WTC11 (cell line): ENCODE results near the gene VSNL1. TPM values are rescaled to one million over a fixed set of nuclear protein-coding genes. Genes with fewer than 3 reads are reported as not detected.

Source experiments
- ATAC-seq: fragments of 200-7000 bp; cut with Tn5 transposase; 2 replicates; pipeline ENCODE4 v1.10.0; 2021; ENCODE audit warnings: mild to moderate bottlenecking, moderate library complexity
- CTCF ChIA-PET: fragments of 300-600 bp; sonication (Branson Sonifier 250); formaldehyde crosslinking; loops from one replicate; lab custom pipeline; 2021; ENCODE audit warnings: antibody characterized with exemption; lab: Charles Lee
- POLR2A ChIA-PET: fragments of 350-600 bp; sonication (Branson Sonifier 250); formaldehyde crosslinking; loops from one replicate; lab custom pipeline; 2021; ENCODE audit warnings: antibody characterized with exemption; lab: Charles Lee
- DNase-seq: peaks from one replicate; pipeline ENCODE4 v3.0.0; 2021; ENCODE audit warnings: low spot score
- H3K27ac Mint-ChIP-seq: 2 replicates; pipeline ENCODE4 v1.8.0; 2021; ENCODE audit warnings: mixed read lengths
- H3K27me3 Mint-ChIP-seq: 2 replicates; pipeline ENCODE4 v1.8.0; 2021; ENCODE audit warnings: low read depth, mild to moderate bottlenecking, moderate library complexity, mixed read lengths
- H3K36me3 Mint-ChIP-seq: 2 replicates; pipeline ENCODE4 v1.8.0; 2021; ENCODE audit warnings: mixed read lengths
- H3K4me1 Mint-ChIP-seq: 2 replicates; pipeline ENCODE4 v1.8.0; 2022; ENCODE audit warnings: mixed read lengths
- H3K4me3 Mint-ChIP-seq: 2 replicates; pipeline ENCODE4 v1.8.0; 2021; ENCODE audit warnings: mild to moderate bottlenecking, moderate library complexity, mixed read lengths
- H3K9me3 Mint-ChIP-seq: 2 replicates; pipeline ENCODE4 v1.8.0; 2021; ENCODE audit warnings: mixed read lengths
- AR ChIP-seq: fragments of 250-450 bp; sonication (Bioruptor Pico); IDR thresholded peaks from 2 replicates; pipeline ENCODE4 v1.9.0; 2021; ENCODE audit warnings: mild to moderate bottlenecking
- CDX4 ChIP-seq: fragments of 250-450 bp; sonication (Bioruptor Pico); IDR thresholded peaks from 2 replicates; pipeline ENCODE4 v1.9.0; 2021; ENCODE audit warnings: moderate library complexity, mild to moderate bottlenecking, inconsistent platforms, borderline replicate concordance
- EMX1 ChIP-seq: fragments of 250-450 bp; sonication (Bioruptor Pico); IDR thresholded peaks from 2 replicates; pipeline ENCODE4 v1.8.0; 2021; ENCODE audit warnings: mild to moderate bottlenecking
- ETV6 ChIP-seq: sonication (generic); formaldehyde crosslinking; IDR thresholded peaks from 2 replicates; pipeline ENCODE4 v1.8.1; 2022; ENCODE audit warnings: mild to moderate bottlenecking, missing genetic modification reagents
- GABPB1 ChIP-seq: sonication (generic); formaldehyde crosslinking; IDR thresholded peaks from 2 replicates; pipeline ENCODE4 v1.8.1; 2023; ENCODE audit warnings: mild to moderate bottlenecking, missing genetic modification reagents
- HMGA2 ChIP-seq: fragments of 250-450 bp; sonication (Bioruptor Pico); IDR thresholded peaks from 2 replicates; pipeline ENCODE4 v1.4.0; 2021; ENCODE audit warnings: mild to moderate bottlenecking, moderate library complexity
- IRF1 ChIP-seq: sonication (generic); formaldehyde crosslinking; IDR thresholded peaks from 2 replicates; pipeline ENCODE4 v1.8.0; 2023; ENCODE audit warnings: missing genetic modification reagents
- JUN ChIP-seq: sonication (generic); formaldehyde crosslinking; IDR thresholded peaks from 2 replicates; pipeline ENCODE4 v1.8.0; 2023; ENCODE audit warnings: mild to moderate bottlenecking, missing genetic modification reagents
- KAT7 ChIP-seq: sonication (generic); formaldehyde crosslinking; IDR thresholded peaks from 2 replicates; pipeline ENCODE4 v1.8.1; 2023; ENCODE audit warnings: missing genetic modification reagents, mild to moderate bottlenecking, borderline replicate concordance
- MXD4 ChIP-seq: fragments of 250-450 bp; sonication (Bioruptor Pico); IDR thresholded peaks from 2 replicates; pipeline ENCODE4 v1.8.0; 2021; ENCODE audit warnings: mild to moderate bottlenecking, moderate library complexity, borderline replicate concordance
- NR1H2 ChIP-seq: sonication (generic); formaldehyde crosslinking; IDR thresholded peaks from 2 replicates; pipeline ENCODE4 v1.9.0; 2021; ENCODE audit warnings: mild to moderate bottlenecking, moderate library complexity, missing genetic modification reagents
- NR2C2 ChIP-seq: sonication (generic); formaldehyde crosslinking; IDR thresholded peaks from 2 replicates; pipeline ENCODE4 v1.8.0; 2022; ENCODE audit warnings: mild to moderate bottlenecking, missing genetic modification reagents
- NR3C1 ChIP-seq: sonication (generic); formaldehyde crosslinking; conservative IDR thresholded peaks from 2 replicates; pipeline ENCODE4 v1.8.1; 2023; ENCODE audit warnings: low read depth, mild to moderate bottlenecking, missing genetic modification reagents
- OVOL2 ChIP-seq: fragments of 250-450 bp; sonication (Bioruptor Pico); IDR thresholded peaks from 2 replicates; pipeline ENCODE4 v1.9.0; 2021; ENCODE audit warnings: mild to moderate bottlenecking, borderline replicate concordance
- RELA ChIP-seq: sonication (generic); formaldehyde crosslinking; IDR thresholded peaks from 2 replicates; pipeline ENCODE4 v1.8.1; 2022; ENCODE audit warnings: missing genetic modification reagents, mild to moderate bottlenecking, borderline replicate concordance
- TEAD1 ChIP-seq: sonication (generic); formaldehyde crosslinking; IDR thresholded peaks from 2 replicates; pipeline ENCODE4 v1.8.0; 2022; ENCODE audit warnings: mild to moderate bottlenecking, missing genetic modification reagents
- TEAD4 ChIP-seq: sonication (generic); formaldehyde crosslinking; IDR thresholded peaks from 2 replicates; pipeline ENCODE4 v1.8.0; 2022; ENCODE audit warnings: mild to moderate bottlenecking, missing genetic modification reagents
- ZBTB21 ChIP-seq: sonication (generic); formaldehyde crosslinking; IDR thresholded peaks from 2 replicates; pipeline ENCODE4 v1.8.1; 2023; ENCODE audit warnings: mild to moderate bottlenecking, missing genetic modification reagents, borderline replicate concordance
- ZNF121 ChIP-seq: sonication (generic); formaldehyde crosslinking; IDR thresholded peaks from 2 replicates; pipeline ENCODE4 v1.8.0; 2023; ENCODE audit warnings: missing genetic modification reagents
- ZNF219 ChIP-seq: sonication (generic); formaldehyde crosslinking; IDR thresholded peaks from 2 replicates; pipeline ENCODE4 v1.8.0; 2023; ENCODE audit warnings: missing genetic modification reagents, mild to moderate bottlenecking, borderline replicate concordance
- ZNF263 ChIP-seq: sonication (generic); formaldehyde crosslinking; IDR thresholded peaks from 2 replicates; pipeline ENCODE4 v1.8.1; 2022; ENCODE audit warnings: low read depth, mild to moderate bottlenecking, moderate library complexity, missing genetic modification reagents
- ZNF416 ChIP-seq: fragments of 250-450 bp; sonication (Bioruptor Pico); IDR thresholded peaks from 2 replicates; pipeline ENCODE4 v1.9.0; 2021; ENCODE audit warnings: mild to moderate bottlenecking, inconsistent platforms
- ZNF423 ChIP-seq: fragments of 250-450 bp; sonication (Bioruptor Pico); IDR thresholded peaks from 2 replicates; pipeline ENCODE4 v2.1.2; 2022; ENCODE audit warnings: mild to moderate bottlenecking, moderate library complexity
- total RNA-seq: library from RNA; stranded (reverse); gene quantifications from 3 replicates; pipeline ENCODE4 v1.2.3, GENCODE V29; 2021
- TF ChIP-seq, protein P1 (sequence below): sonication (generic); formaldehyde crosslinking; IDR thresholded peaks from 2 replicates; pipeline ENCODE4 v1.8.1; 2023; ENCODE audit warnings: mild to moderate bottlenecking, missing genetic modification reagents
- TF ChIP-seq, protein P2 (sequence below): fragments of 250-450 bp; sonication (Bioruptor Pico); IDR thresholded peaks from 2 replicates; pipeline ENCODE4 v1.8.0; 2021; ENCODE audit warnings: mild to moderate bottlenecking
- TF ChIP-seq, protein P3 (sequence below): sonication (generic); formaldehyde crosslinking; IDR thresholded peaks from 2 replicates; pipeline ENCODE4 v1.8.0; 2023; ENCODE audit warnings: missing genetic modification reagents, mild to moderate bottlenecking, borderline replicate concordance

The VSNL1 gene
- total RNA-seq, 1 experiment from 2014 or later: 78.4 TPM

- no peaks in the 10 kb centered on the region for H3K9me3 Mint-ChIP-seq
- H3K4me1 Mint-ChIP-seq: no peaks in the 10 kb centered on the region
- no peak for ATAC-seq
- ChIA-PET POLR2A (no interaction called here), CTCF (interaction anchor here (1.1 to 1.5 kb wide), 2 partner anchors 9 kb away, joined by 6 to 14 read pairs; no protein-coding TSS in a partner anchor)
- no peak for TF ChIP-seq NR3C1 (CRISPR knock-in tag)
- no peak for TF ChIP-seq TEAD4
- no peak for TF ChIP-seq ZNF416
- TF ChIP-seq, protein P1, sequence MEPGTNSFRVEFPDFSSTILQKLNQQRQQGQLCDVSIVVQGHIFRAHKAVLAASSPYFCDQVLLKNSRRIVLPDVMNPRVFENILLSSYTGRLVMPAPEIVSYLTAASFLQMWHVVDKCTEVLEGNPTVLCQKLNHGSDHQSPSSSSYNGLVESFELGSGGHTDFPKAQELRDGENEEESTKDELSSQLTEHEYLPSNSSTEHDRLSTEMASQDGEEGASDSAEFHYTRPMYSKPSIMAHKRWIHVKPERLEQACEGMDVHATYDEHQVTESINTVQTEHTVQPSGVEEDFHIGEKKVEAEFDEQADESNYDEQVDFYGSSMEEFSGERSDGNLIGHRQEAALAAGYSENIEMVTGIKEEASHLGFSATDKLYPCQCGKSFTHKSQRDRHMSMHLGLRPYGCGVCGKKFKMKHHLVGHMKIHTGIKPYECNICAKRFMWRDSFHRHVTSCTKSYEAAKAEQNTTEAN (CRISPR knock-in tag): no peak
- TF ChIP-seq, protein P2, sequence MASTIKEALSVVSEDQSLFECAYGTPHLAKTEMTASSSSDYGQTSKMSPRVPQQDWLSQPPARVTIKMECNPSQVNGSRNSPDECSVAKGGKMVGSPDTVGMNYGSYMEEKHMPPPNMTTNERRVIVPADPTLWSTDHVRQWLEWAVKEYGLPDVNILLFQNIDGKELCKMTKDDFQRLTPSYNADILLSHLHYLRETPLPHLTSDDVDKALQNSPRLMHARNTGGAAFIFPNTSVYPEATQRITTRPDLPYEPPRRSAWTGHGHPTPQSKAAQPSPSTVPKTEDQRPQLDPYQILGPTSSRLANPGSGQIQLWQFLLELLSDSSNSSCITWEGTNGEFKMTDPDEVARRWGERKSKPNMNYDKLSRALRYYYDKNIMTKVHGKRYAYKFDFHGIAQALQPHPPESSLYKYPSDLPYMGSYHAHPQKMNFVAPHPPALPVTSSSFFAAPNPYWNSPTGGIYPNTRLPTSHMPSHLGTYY (CRISPR knock-in tag): no peak
- TF ChIP-seq EMX1 (CRISPR knock-in tag): no peak
- TF ChIP-seq ETV6: no peak
- no peak for TF ChIP-seq CDX4 (CRISPR knock-in tag)
- TF ChIP-seq NR2C2 (CRISPR knock-in tag): no peak
- no peak for TF ChIP-seq KAT7 (CRISPR knock-in tag)
- no peak for TF ChIP-seq AR
- no peak for TF ChIP-seq ZNF121 (CRISPR knock-in tag)
- TF ChIP-seq HMGA2 (CRISPR knock-in tag): no peak
- no peak for TF ChIP-seq ZBTB21 (CRISPR knock-in tag)
- no peak for TF ChIP-seq OVOL2 (CRISPR knock-in tag)
- TF ChIP-seq ZNF423: no peak
- no peak for TF ChIP-seq ZNF219 (CRISPR knock-in tag)
- no peak for TF ChIP-seq JUN (CRISPR knock-in tag)
- TF ChIP-seq IRF1: no peak
- H3K36me3 Mint-ChIP-seq: peaks cover 40% of the 10 kb centered on the region
- H3K4me3 Mint-ChIP-seq: no peak overlapping the region
- no peak for DNase-seq
- H3K27ac Mint-ChIP-seq: no peak overlapping the region
- no peaks in the 10 kb centered on the region for H3K27me3 Mint-ChIP-seq
Measured at GRCh38 chr2:17680119-17680518, 139.6 kb downstream of the VSNL1 start.

- Mint-ChIP-seq H3K9me3 (no peaks in the 10 kb centered on the region), H3K36me3 (peaks cover 41% of the 10 kb centered on the region), H3K27me3 (no peaks in the 10 kb centered on the region), H3K27ac (no peak overlapping the region), H3K4me3 (no peak overlapping the region), H3K4me1 (no peaks in the 10 kb centered on the region)
- ChIA-PET CTCF (no interaction called here), POLR2A (no interaction called here)
- no peak for ATAC-seq
- no peak for DNase-seq
- TF ChIP-seq TEAD1 (no peak), RELA (CRISPR knock-in tag) (no peak), ETV6 (no peak), ZNF263 (CRISPR knock-in tag) (no peak), HMGA2 (CRISPR knock-in tag) (no peak), GABPB1 (CRISPR knock-in tag) (no peak), MXD4 (CRISPR knock-in tag) (no peak), ZBTB21 (CRISPR knock-in tag) (no peak), ZNF416 (no peak), NR1H2 (CRISPR knock-in tag) (no peak)
- TF ChIP-seq, protein P3, sequence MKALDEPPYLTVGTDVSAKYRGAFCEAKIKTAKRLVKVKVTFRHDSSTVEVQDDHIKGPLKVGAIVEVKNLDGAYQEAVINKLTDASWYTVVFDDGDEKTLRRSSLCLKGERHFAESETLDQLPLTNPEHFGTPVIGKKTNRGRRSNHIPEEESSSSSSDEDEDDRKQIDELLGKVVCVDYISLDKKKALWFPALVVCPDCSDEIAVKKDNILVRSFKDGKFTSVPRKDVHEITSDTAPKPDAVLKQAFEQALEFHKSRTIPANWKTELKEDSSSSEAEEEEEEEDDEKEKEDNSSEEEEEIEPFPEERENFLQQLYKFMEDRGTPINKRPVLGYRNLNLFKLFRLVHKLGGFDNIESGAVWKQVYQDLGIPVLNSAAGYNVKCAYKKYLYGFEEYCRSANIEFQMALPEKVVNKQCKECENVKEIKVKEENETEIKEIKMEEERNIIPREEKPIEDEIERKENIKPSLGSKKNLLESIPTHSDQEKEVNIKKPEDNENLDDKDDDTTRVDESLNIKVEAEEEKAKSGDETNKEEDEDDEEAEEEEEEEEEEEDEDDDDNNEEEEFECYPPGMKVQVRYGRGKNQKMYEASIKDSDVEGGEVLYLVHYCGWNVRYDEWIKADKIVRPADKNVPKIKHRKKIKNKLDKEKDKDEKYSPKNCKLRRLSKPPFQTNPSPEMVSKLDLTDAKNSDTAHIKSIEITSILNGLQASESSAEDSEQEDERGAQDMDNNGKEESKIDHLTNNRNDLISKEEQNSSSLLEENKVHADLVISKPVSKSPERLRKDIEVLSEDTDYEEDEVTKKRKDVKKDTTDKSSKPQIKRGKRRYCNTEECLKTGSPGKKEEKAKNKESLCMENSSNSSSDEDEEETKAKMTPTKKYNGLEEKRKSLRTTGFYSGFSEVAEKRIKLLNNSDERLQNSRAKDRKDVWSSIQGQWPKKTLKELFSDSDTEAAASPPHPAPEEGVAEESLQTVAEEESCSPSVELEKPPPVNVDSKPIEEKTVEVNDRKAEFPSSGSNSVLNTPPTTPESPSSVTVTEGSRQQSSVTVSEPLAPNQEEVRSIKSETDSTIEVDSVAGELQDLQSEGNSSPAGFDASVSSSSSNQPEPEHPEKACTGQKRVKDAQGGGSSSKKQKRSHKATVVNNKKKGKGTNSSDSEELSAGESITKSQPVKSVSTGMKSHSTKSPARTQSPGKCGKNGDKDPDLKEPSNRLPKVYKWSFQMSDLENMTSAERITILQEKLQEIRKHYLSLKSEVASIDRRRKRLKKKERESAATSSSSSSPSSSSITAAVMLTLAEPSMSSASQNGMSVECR (CRISPR knock-in tag): no peak
Measured at GRCh38 chr2:17682098-17682857, 141.8 kb downstream of the VSNL1 start.
